HL-60 (cell line): ENCODE data around the gene KIF20A.
A peak's percentile ranks its signal among the peaks of the same experiment; 100 is the strongest.
"Not testable (repeated sequence)": the region's sequence is repeated elsewhere in the genome, so short reads cannot be mapped to it uniquely, and the experiment has no call there.

Experiments
- DNase-seq, 2 experiments: peaks; one replicate each; pipeline ENCODE4 v3.0.0-alpha.2; 2010 to 2020; ENCODE audit warnings: low read depth in 1 of 2, low spot score in 1 of 2
- H3K27ac ChIP-seq: fragments of 250-450 bp; sonication (Bioruptor Pico); replicated peaks from 2 replicates; pipeline ENCODE4 v1.5.1; 2020; ENCODE audit warnings: mild to moderate bottlenecking, moderate library complexity
- H3K27me3 ChIP-seq: fragments of 250-450 bp; sonication (Bioruptor Pico); 2 replicates; pipeline ENCODE4 v1.5.1; 2021; ENCODE audit warnings: mild to moderate bottlenecking, moderate library complexity; ENCODE audit not compliant: insufficient read depth, poor library complexity, severe bottlenecking
- H3K4me3 ChIP-seq: replicated peaks from 2 replicates; pipeline ENCODE4 v1.5.1; 2011; ENCODE audit warnings: mild to moderate bottlenecking, control low read depth, low read length; ENCODE audit not compliant: insufficient read depth
- CTCF ChIP-seq: IDR thresholded peaks from one replicate; pipeline ENCODE4 v1.5.1; 2011; ENCODE audit warnings: low read length, control low read depth, inconsistent platforms; ENCODE audit not compliant: insufficient read depth
- GABPA ChIP-seq: IDR thresholded peaks from 2 replicates; pipeline ENCODE4 v1.6.1; 2012; ENCODE audit warnings: low read depth
- POLR2AphosphoS5 ChIP-seq: IDR thresholded peaks from 2 replicates; pipeline ENCODE4 v1.6.1; 2012; ENCODE audit warnings: low read depth
- REST ChIP-seq: IDR thresholded peaks from 2 replicates; pipeline ENCODE4 v1.6.1; 2012; ENCODE audit warnings: low read depth; ENCODE audit not compliant: insufficient replicate concordance
- SPI1 ChIP-seq: IDR thresholded peaks from 2 replicates; pipeline ENCODE4 v1.6.1; 2012; ENCODE audit warnings: low read depth, mild to moderate bottlenecking, borderline replicate concordance

Gene KIF20A

GRCh38 chr5:138192826-138193225, 13.9 kb downstream of the KIF20A start:
- H3K27me3 ChIP-seq = no peaks in the 10 kb centered on the region
- no peak overlapping the region for H3K27ac ChIP-seq
- TF ChIP-seq CTCF (no peak), POLR2AphosphoS5 (no peak), REST (no peak), GABPA (no peak), SPI1 (no peak)
- no peak overlapping the region for H3K4me3 ChIP-seq
- DNase-seq = no peak

- not testable (repeated sequence) for DNase-seq, H3K27me3 ChIP-seq, H3K4me3 ChIP-seq, H3K27ac ChIP-seq
Measured at GRCh38 chr5:138193859-138194258, 14.9 kb downstream of the KIF20A start.

GRCh38 chr5:138210985-138211384, 32.1 kb downstream of the KIF20A start:
- no peaks in the 10 kb centered on the region for H3K27me3 ChIP-seq
- H3K27ac ChIP-seq = no peak overlapping the region
- TF ChIP-seq GABPA (no peak), SPI1 (no peak), CTCF (no peak), POLR2AphosphoS5 (no peak), REST (no peak)
- H3K4me3 ChIP-seq = no peak overlapping the region
- no peak for DNase-seq

GRCh38 chr5:138212828-138213160, 33.9 kb downstream of the KIF20A start:
- DNase-seq = no peak
- TF ChIP-seq SPI1 = no peak
- no peak for TF ChIP-seq CTCF
- TF ChIP-seq REST = no peak
- TF ChIP-seq GABPA = no peak
- no peak for TF ChIP-seq POLR2AphosphoS5
- H3K4me3 ChIP-seq = peak overlapping the region; percentile 65
- peak overlapping the region; percentile 72 for H3K27ac ChIP-seq
- H3K27me3 ChIP-seq = no peaks in the 10 kb centered on the region
